Measurements from ENCODE around the gene TRIM65. TPM values are rescaled to one million over a fixed set of nuclear protein-coding genes. Genes with fewer than 3 reads are reported as not detected.

TRIM65 gene
- total and polyA plus RNA-seq, 2 of the 13 experiments (the other 11 are each of a cell fraction or from before 2014, with no cell fraction given): 10.3 to 22.4 TPM

DNA sequence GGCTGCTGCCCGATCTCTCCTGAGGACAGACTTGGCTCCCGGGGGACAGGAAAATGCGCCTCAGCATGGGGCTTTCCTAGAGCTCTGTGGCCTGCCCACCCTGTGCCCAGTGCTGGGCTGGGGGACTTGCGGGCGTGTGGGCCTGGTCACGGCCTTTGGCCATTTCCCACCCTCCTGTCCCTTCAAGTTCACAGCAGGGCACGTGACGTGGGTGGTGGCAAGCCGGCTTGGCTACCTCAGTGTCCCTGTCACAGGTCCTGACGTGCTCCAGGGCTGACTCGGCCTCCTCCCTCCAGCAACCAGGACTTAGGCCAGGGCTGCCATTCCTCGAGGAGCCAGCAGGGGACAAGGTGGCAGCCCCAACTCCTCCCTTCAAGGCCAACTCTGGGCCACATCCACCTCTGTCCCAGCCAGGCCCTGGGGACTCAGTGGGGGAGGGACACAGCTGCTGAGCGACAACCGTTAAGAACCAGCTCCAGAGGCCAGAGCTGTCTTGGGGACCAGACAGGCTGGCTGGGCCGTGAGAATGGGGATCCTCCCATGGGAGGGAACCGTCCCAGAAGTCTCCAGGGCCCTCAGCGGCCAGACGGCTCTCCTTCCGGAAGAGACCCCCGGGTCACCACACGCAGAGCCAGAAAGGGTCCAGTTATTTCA lies 51.6 kb downstream of the TRIM65 start (continued):
- TF ChIP-seq, protein P1, sequence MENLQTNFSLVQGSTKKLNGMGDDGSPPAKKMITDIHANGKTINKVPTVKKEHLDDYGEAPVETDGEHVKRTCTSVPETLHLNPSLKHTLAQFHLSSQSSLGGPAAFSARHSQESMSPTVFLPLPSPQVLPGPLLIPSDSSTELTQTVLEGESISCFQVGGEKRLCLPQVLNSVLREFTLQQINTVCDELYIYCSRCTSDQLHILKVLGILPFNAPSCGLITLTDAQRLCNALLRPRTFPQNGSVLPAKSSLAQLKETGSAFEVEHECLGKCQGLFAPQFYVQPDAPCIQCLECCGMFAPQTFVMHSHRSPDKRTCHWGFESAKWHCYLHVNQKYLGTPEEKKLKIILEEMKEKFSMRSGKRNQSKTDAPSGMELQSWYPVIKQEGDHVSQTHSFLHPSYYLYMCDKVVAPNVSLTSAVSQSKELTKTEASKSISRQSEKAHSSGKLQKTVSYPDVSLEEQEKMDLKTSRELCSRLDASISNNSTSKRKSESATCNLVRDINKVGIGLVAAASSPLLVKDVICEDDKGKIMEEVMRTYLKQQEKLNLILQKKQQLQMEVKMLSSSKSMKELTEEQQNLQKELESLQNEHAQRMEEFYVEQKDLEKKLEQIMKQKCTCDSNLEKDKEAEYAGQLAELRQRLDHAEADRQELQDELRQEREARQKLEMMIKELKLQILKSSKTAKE (CRISPR knock-in tag; IDR thresholded peaks at IDR 0.05; ENCODE audit: borderline replicate concordance): peak; percentile 52; the same call in 1 of the 2 replicates
- TF ChIP-seq, protein P2, sequence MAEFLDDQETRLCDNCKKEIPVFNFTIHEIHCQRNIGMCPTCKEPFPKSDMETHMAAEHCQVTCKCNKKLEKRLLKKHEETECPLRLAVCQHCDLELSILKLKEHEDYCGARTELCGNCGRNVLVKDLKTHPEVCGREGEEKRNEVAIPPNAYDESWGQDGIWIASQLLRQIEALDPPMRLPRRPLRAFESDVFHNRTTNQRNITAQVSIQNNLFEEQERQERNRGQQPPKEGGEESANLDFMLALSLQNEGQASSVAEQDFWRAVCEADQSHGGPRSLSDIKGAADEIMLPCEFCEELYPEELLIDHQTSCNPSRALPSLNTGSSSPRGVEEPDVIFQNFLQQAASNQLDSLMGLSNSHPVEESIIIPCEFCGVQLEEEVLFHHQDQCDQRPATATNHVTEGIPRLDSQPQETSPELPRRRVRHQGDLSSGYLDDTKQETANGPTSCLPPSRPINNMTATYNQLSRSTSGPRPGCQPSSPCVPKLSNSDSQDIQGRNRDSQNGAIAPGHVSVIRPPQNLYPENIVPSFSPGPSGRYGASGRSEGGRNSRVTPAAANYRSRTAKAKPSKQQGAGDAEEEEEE (CRISPR knock-in tag; IDR thresholded peaks at IDR 0.05; ENCODE audit: borderline replicate concordance): 0 out of 2 replicates have a peak, but pooled peaks have one; percentile 70
- TF ChIP-seq, protein P3, sequence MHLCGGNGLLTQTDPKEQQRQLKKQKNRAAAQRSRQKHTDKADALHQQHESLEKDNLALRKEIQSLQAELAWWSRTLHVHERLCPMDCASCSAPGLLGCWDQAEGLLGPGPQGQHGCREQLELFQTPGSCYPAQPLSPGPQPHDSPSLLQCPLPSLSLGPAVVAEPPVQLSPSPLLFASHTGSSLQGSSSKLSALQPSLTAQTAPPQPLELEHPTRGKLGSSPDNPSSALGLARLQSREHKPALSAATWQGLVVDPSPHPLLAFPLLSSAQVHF (CRISPR knock-in tag; IDR thresholded peaks at IDR 0.05): no peak
- TF ChIP-seq, protein P4, sequence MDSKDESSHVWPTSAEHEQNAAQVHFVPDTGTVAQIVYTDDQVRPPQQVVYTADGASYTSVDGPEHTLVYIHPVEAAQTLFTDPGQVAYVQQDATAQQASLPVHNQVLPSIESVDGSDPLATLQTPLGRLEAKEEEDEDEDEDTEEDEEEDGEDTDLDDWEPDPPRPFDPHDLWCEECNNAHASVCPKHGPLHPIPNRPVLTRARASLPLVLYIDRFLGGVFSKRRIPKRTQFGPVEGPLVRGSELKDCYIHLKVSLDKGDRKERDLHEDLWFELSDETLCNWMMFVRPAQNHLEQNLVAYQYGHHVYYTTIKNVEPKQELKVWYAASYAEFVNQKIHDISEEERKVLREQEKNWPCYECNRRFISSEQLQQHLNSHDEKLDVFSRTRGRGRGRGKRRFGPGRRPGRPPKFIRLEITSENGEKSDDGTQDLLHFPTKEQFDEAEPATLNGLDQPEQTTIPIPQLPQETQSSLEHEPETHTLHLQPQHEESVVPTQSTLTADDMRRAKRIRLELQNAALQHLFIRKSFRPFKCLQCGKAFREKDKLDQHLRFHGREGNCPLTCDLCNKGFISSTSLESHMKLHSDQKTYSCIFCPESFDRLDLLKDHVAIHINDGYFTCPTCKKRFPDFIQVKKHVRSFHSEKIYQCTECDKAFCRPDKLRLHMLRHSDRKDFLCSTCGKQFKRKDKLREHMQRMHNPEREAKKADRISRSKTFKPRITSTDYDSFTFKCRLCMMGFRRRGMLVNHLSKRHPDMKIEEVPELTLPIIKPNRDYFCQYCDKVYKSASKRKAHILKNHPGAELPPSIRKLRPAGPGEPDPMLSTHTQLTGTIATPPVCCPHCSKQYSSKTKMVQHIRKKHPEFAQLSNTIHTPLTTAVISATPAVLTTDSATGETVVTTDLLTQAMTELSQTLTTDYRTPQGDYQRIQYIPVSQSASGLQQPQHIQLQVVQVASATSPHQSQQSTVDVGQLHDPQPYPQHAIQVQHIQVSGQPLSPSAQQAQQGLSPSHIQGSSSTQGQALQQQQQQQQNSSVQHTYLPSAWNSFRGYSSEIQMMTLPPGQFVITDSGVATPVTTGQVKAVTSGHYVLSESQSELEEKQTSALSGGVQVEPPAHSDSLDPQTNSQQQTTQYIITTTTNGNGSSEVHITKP (CRISPR knock-in tag; IDR thresholded peaks at IDR 0.05; ENCODE audit: low read depth): peak; percentile 78; the same call in 1 of the 2 replicates
- TF ChIP-seq, protein P5, sequence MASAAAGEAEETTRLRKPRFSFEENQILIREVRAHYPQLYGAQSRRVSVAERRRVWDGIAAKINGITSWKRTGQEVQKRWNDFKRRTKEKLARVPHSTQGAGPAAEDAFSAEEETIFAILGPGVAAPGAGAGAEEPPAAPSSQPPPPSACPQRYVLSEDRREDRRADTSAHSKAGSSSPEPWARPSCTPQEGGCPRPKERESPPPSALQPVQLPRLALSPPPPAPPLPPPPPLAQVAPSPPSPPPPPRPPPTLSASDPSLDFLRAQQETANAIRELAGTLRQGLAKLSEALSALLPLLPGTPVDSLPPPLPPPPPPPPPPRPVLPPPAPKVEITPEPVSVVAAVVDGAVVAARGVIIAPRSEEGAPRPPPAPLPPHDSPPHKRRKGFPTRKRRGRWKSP (CRISPR knock-in tag; IDR thresholded peaks at IDR 0.05): no peak; the same call in 1 of the 2 replicates
- no peak; the same call in 1 of the 2 replicates for TF ChIP-seq ATF7-NPFF (CRISPR knock-in tag; IDR thresholded peaks at IDR 0.05; ENCODE audit: low read depth)
- TF ChIP-seq, protein P6, sequence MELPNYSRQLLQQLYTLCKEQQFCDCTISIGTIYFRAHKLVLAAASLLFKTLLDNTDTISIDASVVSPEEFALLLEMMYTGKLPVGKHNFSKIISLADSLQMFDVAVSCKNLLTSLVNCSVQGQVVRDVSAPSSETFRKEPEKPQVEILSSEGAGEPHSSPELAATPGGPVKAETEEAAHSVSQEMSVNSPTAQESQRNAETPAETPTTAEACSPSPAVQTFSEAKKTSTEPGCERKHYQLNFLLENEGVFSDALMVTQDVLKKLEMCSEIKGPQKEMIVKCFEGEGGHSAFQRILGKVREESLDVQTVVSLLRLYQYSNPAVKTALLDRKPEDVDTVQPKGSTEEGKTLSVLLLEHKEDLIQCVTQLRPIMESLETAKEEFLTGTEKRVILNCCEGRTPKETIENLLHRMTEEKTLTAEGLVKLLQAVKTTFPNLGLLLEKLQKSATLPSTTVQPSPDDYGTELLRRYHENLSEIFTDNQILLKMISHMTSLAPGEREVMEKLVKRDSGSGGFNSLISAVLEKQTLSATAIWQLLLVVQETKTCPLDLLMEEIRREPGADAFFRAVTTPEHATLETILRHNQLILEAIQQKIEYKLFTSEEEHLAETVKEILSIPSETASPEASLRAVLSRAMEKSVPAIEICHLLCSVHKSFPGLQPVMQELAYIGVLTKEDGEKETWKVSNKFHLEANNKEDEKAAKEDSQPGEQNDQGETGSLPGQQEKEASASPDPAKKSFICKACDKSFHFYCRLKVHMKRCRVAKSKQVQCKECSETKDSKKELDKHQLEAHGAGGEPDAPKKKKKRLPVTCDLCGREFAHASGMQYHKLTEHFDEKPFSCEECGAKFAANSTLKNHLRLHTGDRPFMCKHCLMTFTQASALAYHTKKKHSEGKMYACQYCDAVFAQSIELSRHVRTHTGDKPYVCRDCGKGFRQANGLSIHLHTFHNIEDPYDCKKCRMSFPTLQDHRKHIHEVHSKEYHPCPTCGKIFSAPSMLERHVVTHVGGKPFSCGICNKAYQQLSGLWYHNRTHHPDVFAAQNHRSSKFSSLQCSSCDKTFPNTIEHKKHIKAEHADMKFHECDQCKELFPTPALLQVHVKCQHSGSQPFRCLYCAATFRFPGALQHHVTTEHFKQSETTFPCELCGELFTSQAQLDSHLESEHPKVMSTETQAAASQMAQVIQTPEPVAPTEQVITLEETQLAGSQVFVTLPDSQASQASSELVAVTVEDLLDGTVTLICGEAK (IDR thresholded peaks at IDR 0.05): no peak
- TF ChIP-seq, protein P6 (CRISPR knock-in tag; IDR thresholded peaks at IDR 0.05): peak; percentile 32; the same call in 1 of the 2 replicates

Data from HepG2 (cell line).